Glutamatergic neuron (in vitro differentiated cells): Measurements from ENCODE around the gene METTL25. TPM values are rescaled to one million over a fixed set of nuclear protein-coding genes. Genes with fewer than 3 reads are reported as not detected.

ENCODE experiments used
- DNase-seq: peaks from one replicate; pipeline ENCODE4 v3.0.0; 2022
- H3K27ac Mint-ChIP-seq: one replicate; pipeline ENCODE4 v1.8.0; 2020; ENCODE audit warnings: mild to moderate bottlenecking, mixed read lengths, inconsistent platforms; ENCODE audit not compliant: unreplicated experiment
- H3K27me3 Mint-ChIP-seq: one replicate; pipeline ENCODE4 v1.8.0; 2020; ENCODE audit warnings: mild to moderate bottlenecking, moderate library complexity, mixed read lengths, inconsistent platforms; ENCODE audit not compliant: unreplicated experiment
- H3K36me3 Mint-ChIP-seq: one replicate; pipeline ENCODE4 v1.8.0; 2020; ENCODE audit warnings: mild to moderate bottlenecking, mixed read lengths, inconsistent platforms; ENCODE audit not compliant: unreplicated experiment
- H3K4me1 Mint-ChIP-seq: one replicate; pipeline ENCODE4 v1.8.0; 2020; ENCODE audit warnings: mild to moderate bottlenecking, low read depth, mixed read lengths, inconsistent platforms; ENCODE audit not compliant: unreplicated experiment
- H3K4me3 Mint-ChIP-seq: one replicate; pipeline ENCODE4 v1.8.0; 2020; ENCODE audit warnings: mild to moderate bottlenecking, mixed read lengths, inconsistent platforms; ENCODE audit not compliant: unreplicated experiment
- H3K9me3 Mint-ChIP-seq: one replicate; pipeline ENCODE4 v1.8.0; 2020; ENCODE audit warnings: mild to moderate bottlenecking, moderate library complexity, mixed read lengths, inconsistent platforms; ENCODE audit not compliant: unreplicated experiment
- CTCF ChIP-seq: fragments of 200-600 bp; sonication (generic); IDR thresholded peaks from one replicate; pipeline ENCODE4 v1.5.0; 2021; ENCODE audit not compliant: partially characterized antibody, unreplicated experiment
- total RNA-seq: library from RNA; stranded (reverse); fragmentation: NEBNext Ultra II Directional; extraction: Animal tissue kit (Norgen Biotek cat#: 25700); gene quantifications from one replicate; pipeline ENCODE4 v1.2.1, GENCODE V29; 2021; ENCODE audit not compliant: unreplicated experiment

The METTL25 gene
- total RNA-seq, 1 donor from 2014 or later, result 9.8 TPM

GRCh38 chr12:82326905-82327503 lies 31.3 kb upstream of the METTL25 start:
- TF ChIP-seq CTCF, result peak; percentile 66
- Mint-ChIP-seq H3K4me1 (peaks cover 6% of the 10 kb centered on the region), H3K4me3 (no peak overlapping the region), H3K27ac (no peak overlapping the region), H3K36me3 (no peaks in the 10 kb centered on the region), H3K27me3 (no peaks in the 10 kb centered on the region), H3K9me3 (no peaks in the 10 kb centered on the region)
- DNase-seq, result no peak

GRCh38 chr12:82327861-82328260 lies 30.5 kb upstream of the METTL25 start:
- Mint-ChIP-seq H3K27me3 (no peaks in the 10 kb centered on the region), H3K4me1 (peaks cover 3% of the 10 kb centered on the region), H3K27ac (no peak overlapping the region), H3K36me3 (no peaks in the 10 kb centered on the region), H3K4me3 (no peak overlapping the region), H3K9me3 (no peaks in the 10 kb centered on the region)
- no peak for TF ChIP-seq CTCF
- no peak for DNase-seq

GRCh38 chr12:82329508-82329907 lies 28.8 kb upstream of the METTL25 start:
- Mint-ChIP-seq H3K36me3 (no peaks in the 10 kb centered on the region), H3K27ac (no peak overlapping the region), H3K27me3 (no peaks in the 10 kb centered on the region), H3K4me1 (peaks cover 3% of the 10 kb centered on the region), H3K9me3 (no peaks in the 10 kb centered on the region), H3K4me3 (no peak overlapping the region)
- DNase-seq, result no peak
- TF ChIP-seq CTCF, result no peak

- no peaks in the 10 kb centered on the region for H3K27me3 Mint-ChIP-seq
- no peak overlapping the region for H3K4me3 Mint-ChIP-seq
- H3K4me1 Mint-ChIP-seq, result no peaks in the 10 kb centered on the region
- no peak overlapping the region for H3K27ac Mint-ChIP-seq
- DNase-seq, result no peak
- H3K36me3 Mint-ChIP-seq, result no peaks in the 10 kb centered on the region
- TF ChIP-seq CTCF, result no peak
- no peaks in the 10 kb centered on the region for H3K9me3 Mint-ChIP-seq
Measured at GRCh38 chr12:82350161-82350560, 8.2 kb upstream of the METTL25 start.

GRCh38 chr12:82351390-82351789 lies 6.9 kb upstream of the METTL25 start:
- no peaks in the 10 kb centered on the region for H3K27me3 Mint-ChIP-seq
- H3K36me3 Mint-ChIP-seq, result no peaks in the 10 kb centered on the region
- H3K9me3 Mint-ChIP-seq, result no peaks in the 10 kb centered on the region
- no peaks in the 10 kb centered on the region for H3K4me1 Mint-ChIP-seq
- no peak for DNase-seq
- H3K4me3 Mint-ChIP-seq, result no peak overlapping the region
- no peak for TF ChIP-seq CTCF
- H3K27ac Mint-ChIP-seq, result no peak overlapping the region
